GM21529 (cell line): Measurements from ENCODE around the gene JARID2.
"Not testable (repeated sequence)": the region's sequence is repeated elsewhere in the genome, so short reads cannot be mapped to it uniquely, and the experiment has no call there.

Experiments used
- ATAC-seq: cut with Tn5 transposase; IDR thresholded peaks from one replicate; pipeline ENCODE4 v1.9.1; 2021; ENCODE audit not compliant: unreplicated experiment

Gene JARID2

GRCh38 chr6:15530411-15530810 is 284.5 kb downstream of the JARID2 start:
- no peak for ATAC-seq

DNA sequence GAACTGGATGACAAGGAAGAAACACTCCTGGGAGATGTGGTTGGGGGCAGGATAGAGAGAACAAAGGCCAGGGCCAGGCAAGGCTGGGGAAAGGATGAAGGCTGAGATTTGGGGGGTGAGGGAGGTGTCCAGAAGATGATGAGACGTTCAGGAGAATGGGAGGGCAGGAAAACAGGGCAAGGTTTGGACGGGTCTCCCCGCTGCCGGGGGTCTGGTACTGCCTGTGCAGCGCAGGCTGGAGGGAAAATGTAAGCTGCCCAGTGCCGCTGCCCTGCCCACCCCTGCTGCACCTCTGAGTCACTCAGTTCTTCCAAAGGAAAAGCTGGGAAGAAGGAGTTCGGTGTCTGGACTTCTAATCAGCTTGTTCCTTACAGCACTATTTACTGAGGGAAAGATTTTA is 286.1 kb downstream of the JARID2 start:
- no peak for ATAC-seq

- ATAC-seq = no peak
Measured at GRCh38 chr6:15533379-15534026, 287.6 kb downstream of the JARID2 start.

GRCh38 chr6:15534974-15535373 is 289.1 kb downstream of the JARID2 start:
- no peak for ATAC-seq

GRCh38 chr6:15535495-15536197 is 289.8 kb downstream of the JARID2 start:
- no peak for ATAC-seq

DNA sequence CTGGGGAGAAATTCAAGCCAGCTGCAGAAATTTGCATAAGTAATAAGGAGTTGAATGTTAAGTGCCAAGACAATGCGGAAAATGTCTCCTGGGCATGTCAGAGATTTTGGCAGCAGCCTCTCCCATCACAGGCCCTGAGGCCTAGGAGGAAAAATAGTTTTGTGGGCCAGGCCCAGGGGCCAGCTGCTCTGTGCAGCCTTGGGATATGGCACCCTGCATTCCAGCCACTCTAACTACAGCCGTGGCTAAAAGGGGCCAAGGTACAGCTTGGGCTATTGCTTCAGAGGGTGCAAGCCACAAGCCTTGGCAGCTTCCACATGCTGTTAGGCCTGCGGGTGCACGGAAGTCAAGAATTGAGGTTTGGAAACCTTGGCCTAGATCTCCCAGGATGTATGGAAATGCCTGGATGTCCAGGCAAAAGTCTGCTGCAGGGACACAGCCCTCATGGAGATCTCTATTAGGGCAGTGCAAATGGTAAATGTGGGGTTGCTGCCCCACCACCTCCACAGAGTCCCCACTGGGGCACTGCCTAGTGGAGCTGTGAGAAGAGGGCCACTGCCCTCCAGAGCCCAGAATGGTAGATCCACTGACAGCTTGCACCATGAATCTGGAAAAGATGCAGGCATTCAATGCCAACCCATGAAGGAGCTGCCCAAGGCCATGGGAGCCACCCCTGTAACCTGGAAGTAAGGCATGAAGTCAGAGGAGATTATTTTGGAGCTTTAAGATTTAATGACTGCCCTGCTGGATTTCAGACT is 290.5 kb downstream of the JARID2 start:
- no peak for ATAC-seq

DNA sequence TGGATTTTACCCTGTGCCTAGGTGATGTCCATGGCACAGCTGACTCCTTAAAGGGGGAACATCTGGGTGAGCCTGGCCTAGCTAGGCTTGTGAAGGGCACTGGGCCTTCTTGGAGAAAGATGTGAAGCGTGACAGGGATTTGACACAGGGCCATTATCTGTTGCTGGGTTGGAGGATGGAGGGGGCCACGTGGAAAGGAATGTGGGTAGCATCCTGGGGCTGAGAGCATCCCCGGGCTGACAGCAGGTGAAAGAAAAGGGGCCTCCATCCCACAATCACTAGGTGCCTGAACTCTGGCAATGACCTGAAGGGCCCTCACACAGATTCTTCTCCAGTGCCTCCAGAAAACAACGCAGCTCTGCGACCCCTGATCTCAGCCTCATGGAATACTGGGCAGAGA is 292.2 kb downstream of the JARID2 start:
- no peak for ATAC-seq

DNA sequence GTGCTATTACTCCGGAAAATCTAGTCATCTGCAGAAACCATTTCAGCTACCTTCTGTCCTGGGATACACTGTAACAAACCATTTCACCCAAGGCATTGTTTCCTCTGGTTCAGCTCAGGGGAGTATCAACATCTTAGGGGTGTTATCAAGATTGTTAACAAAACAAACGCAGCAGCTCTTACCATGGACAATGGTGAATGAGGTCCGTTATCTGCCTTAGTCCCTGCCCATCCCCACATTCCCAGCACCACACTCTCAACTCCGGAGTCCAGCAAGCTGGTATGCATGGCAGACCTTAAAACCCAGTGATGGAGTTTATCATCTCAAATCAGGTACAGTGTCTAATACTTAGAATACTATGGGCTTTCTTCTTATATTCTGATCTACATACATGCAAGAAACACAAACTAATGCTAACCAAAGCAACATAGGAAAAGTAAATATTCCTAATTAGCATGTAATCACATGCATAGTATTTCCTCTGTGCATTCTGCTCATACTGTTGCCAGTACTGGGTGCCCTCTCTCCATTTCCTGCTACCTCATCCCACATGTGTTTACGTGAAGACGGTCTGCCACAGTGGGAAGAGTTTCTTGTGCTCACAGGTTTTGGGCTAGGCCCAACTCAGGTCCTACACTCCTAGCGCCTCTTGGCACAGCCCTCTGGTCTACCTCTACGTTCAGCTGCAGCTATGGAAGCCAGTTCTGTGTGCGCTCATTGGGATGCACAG is 293.1 kb downstream of the JARID2 start:
- no peak for ATAC-seq

DNA sequence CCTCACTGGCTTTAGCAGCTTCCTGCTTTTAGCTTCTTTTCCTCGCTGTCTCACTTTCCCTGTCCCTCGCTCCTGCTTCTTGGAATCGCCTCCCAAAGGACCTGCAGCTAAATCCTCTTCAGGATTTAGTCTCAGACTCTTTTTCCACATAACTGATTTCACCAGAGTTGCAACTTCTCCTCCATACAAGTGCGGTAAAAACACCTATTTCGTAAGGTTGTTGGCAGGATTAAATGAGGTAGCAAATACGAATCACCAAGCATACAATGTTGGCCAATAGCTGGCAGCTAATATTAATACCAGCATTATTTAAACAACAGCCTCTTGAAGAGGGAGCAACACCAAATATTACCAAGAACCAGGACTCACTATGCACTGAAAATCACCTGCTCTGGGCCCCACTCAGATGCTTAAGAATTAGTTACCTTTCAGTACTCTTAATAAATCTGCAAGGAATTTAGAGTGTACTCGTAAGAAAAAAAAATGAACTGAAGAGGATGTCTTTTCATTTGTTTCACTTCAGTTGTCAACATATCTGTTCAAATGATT is 293.9 kb downstream of the JARID2 start:
- no peak for ATAC-seq

DNA sequence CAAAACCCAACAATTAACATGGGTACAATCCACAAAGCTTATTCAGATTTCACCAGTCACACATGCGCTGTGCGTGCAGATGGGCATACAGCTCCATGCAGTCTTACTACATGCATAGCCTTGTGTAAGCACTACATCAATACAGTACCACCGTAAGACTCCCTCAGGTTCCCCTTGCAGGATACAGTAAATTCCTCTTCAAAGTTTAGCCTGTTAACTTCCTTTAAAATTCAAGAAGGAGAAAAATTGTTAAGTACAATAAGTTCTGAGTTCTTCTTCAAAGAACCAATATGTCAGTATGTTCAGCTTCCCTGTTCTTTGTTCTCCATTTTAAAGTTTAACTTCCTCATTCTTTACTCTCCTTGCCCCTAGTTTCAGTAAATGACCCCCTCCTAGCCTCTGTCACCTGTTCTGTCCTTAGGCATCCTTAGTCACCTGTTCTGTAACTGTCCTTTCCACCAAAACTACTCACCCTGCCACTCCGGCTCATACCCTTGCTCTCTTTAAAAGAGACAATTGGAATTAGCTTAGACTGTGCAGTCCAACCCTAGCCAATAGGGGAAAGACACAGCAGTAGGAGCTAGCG is 297.6 kb downstream of the JARID2 start:
- ATAC-seq = not testable (repeated sequence)

GRCh38 chr6:15544321-15544900 is 298.5 kb downstream of the JARID2 start:
- no peak for ATAC-seq

DNA sequence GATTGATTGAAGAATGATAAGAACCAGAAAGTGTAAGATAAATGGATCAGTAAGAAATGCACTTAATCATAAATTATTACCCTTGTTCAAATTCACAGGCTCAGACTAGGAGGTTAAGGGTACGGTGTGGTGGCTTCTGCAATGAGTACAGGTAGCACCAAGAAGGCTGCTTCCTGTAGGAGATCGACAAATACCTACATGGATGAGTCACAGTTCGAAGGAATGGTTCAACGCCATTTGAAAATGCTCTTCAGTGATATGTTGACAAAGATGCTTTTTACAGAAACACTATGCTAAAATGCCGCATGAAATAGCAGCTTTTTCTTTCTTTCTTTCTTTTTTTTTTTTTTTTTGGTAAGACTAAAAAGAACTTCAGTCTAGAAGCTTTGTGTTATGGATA is 300.7 kb downstream of the JARID2 start:
- no peak for ATAC-seq

- no peak for ATAC-seq
Measured at GRCh38 chr6:15547400-15547799, 301.5 kb downstream of the JARID2 start.

GRCh38 chr6:15549371-15549770 is 303.5 kb downstream of the JARID2 start:
- no peak for ATAC-seq

GRCh38 chr6:15550546-15551123 is 304.8 kb downstream of the JARID2 start:
- ATAC-seq = no peak

DNA sequence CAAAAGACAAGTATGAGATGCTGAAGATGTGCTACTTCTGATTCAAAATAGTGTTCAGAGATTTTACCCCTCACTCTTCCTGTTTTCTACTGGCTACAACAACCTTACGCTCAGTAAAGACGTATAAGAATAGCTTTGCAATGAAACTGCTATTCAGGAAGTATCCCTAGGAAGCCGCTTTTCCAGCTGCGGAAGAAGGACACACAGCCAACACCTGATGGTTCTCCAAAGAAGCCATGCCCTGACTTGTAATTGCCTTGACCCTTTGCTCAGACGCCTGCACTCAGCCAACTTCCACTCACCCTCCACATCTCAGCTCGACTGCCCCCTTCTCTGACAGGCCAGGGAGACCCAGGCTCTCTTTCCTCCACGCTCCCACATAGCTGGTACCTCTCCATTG is 305.4 kb downstream of the JARID2 start:
- no peak for ATAC-seq

DNA sequence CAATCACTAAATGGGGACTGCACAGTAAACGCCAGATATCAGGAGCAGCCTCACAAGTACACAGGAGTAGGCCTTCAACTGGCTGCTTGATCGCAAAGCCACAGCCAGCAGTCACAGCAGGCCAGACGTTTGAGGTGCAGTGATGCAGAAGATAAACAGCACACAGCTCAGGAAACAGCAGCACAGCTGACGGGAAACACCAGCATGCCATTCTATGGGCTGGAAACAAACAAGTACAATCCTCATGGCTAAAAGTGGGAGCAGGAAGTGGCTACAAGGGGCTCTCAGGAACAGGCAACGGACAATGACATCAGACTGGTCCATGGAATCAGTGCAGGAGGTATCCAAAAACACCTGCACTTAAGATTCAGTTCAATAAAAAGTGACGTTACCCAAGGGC is 305.9 kb downstream of the JARID2 start:
- ATAC-seq = no peak

GRCh38 chr6:15553031-15553430 is 307.2 kb downstream of the JARID2 start:
- ATAC-seq = no peak

DNA sequence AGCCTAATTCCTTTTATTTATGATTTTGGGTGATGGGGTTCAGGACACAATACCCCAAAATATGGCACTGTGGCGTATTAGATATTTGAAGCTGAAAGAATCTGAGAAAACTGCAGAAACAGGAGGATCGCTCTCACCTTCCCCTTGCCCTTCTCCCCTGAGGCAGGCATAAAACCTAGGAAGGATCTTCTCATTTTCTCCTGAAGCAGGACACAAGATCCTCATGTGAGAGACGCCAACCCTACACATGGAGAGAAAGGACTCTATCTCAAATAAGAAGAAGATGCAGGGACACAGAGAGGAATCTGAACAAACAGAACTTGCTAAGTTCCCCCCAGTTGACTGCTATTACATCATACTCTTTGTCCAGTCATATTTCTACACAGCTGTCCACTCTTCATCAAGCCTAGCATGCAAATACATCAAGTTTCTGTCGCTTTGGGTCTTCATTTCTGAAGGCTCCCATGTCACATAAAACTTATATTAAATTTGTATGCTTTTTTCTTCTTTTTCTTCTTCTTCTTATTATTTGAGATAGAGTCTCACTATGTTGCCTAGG is 307.9 kb downstream of the JARID2 start:
- ATAC-seq = no peak

- ATAC-seq = no peak
Measured at GRCh38 chr6:15554728-15555100, 308.8 kb downstream of the JARID2 start.
